PC-3 (cell line): ENCODE data around the gene CTNNA2. TPM values are rescaled to one million over a fixed set of nuclear protein-coding genes. Genes with fewer than 3 reads are reported as not detected.

Source experiments
- ATAC-seq: fragments of 200-7000 bp; cut with Tn5 transposase; 2 replicates; pipeline ENCODE4 v1.9.1; 2020; ENCODE audit warnings: mild to moderate bottlenecking, moderate library complexity
- BruUV-seq: library from RNA; stranded (reverse); fragments of 400-500 nt; replicated peaks from 2 replicates; lab custom pipeline; 2021; lab: Mats Ljungman, UMichigan
- CTCF ChIA-PET: fragments of 300-600 bp; sonication (Branson Sonifier 250); formaldehyde crosslinking; loops from one replicate; lab custom pipeline; 2022; ENCODE audit warnings: antibody characterized with exemption; lab: Charles Lee
- POLR2A ChIA-PET: fragments of 300-600 bp; sonication (Branson Sonifier 250); formaldehyde crosslinking; loops from one replicate; lab custom pipeline; 2022; ENCODE audit warnings: antibody characterized with exemption; ENCODE audit not compliant: unreplicated experiment; lab: Charles Lee
- DNase-seq: peaks from one replicate; pipeline ENCODE4 v3.0.0-alpha.2; 2015
- H2AFZ ChIP-seq: fragments of 300-600 bp; sonication (generic); 2 replicates; pipeline ENCODE4 v1.6.0; 2016; ENCODE audit warnings: antibody characterized with exemption, low read length
- H3F3A ChIP-seq: fragments of 300-600 bp; sonication (generic); one replicate; pipeline ENCODE4 v1.6.0; 2017; ENCODE audit warnings: antibody characterized with exemption, low read length, control low read depth, mild to moderate bottlenecking; ENCODE audit not compliant: unreplicated experiment
- H3K27ac ChIP-seq: fragments of 300-600 bp; sonication (generic); 2 replicates; pipeline ENCODE4 v1.5.1; 2016; ENCODE audit warnings: mild to moderate bottlenecking, low read length
- H3K27me3 ChIP-seq: fragments of 300-600 bp; sonication (generic); 2 replicates; pipeline ENCODE4 v1.6.1; 2016; ENCODE audit warnings: low read length, mixed read lengths
- H3K36me3 ChIP-seq: fragments of 300-600 bp; sonication (generic); 2 replicates; pipeline ENCODE4 v1.6.1; 2016; ENCODE audit warnings: low read depth, mixed run types, low read length, mixed read lengths
- H3K4me1 ChIP-seq: fragments of 300-600 bp; sonication (generic); 2 replicates; pipeline ENCODE4 v1.5.1; 2016; ENCODE audit warnings: low read length; ENCODE audit not compliant: insufficient read depth
- H3K4me2 ChIP-seq: fragments of 300-600 bp; sonication (generic); 2 replicates; pipeline ENCODE4 v1.6.0; 2016; ENCODE audit warnings: low read length
- H3K4me3 ChIP-seq: fragments of 300-600 bp; sonication (generic); 2 replicates; pipeline ENCODE4 v1.5.1; 2016; ENCODE audit warnings: mild to moderate bottlenecking, low read length, mixed read lengths
- H3K79me2 ChIP-seq: fragments of 300-600 bp; sonication (generic); 2 replicates; pipeline ENCODE4 v1.6.1; 2017; ENCODE audit warnings: low read length, mixed read lengths
- H3K9ac ChIP-seq: fragments of 300-600 bp; sonication (generic); 2 replicates; pipeline ENCODE4 v1.6.0; 2016; ENCODE audit warnings: mild to moderate bottlenecking, low read length
- H3K9me2 ChIP-seq: fragments of 300-600 bp; sonication (generic); replicated peaks from 2 replicates; pipeline ENCODE4 v1.6.1; 2016; ENCODE audit warnings: mixed run types, low read length, mixed read lengths
- H3K9me3 ChIP-seq: fragments of 300-600 bp; sonication (generic); 2 replicates; pipeline ENCODE4 v1.6.1; 2016; ENCODE audit warnings: low read length, mixed read lengths
- H4K20me1 ChIP-seq: fragments of 300-600 bp; sonication (generic); 2 replicates; pipeline ENCODE4 v1.6.1; 2016; ENCODE audit warnings: low read length, mixed read lengths
- CTCF ChIP-seq: fragments of 300-600 bp; sonication (generic); conservative IDR thresholded peaks from 2 replicates; pipeline ENCODE4 v1.5.1; 2017; ENCODE audit warnings: antibody characterized with exemption, low read depth, mild to moderate bottlenecking, low read length
- EZH2 ChIP-seq: fragments of 300-600 bp; sonication (generic); IDR thresholded peaks from one replicate; pipeline ENCODE4 v1.6.1; 2017; ENCODE audit warnings: antibody characterized with exemption, mild to moderate bottlenecking, low read length; ENCODE audit not compliant: unreplicated experiment
- EZH2phosphoT487 ChIP-seq: fragments of 300-600 bp; sonication (generic); IDR thresholded peaks from 2 replicates; pipeline ENCODE4 v1.6.1; 2018; ENCODE audit warnings: mild to moderate bottlenecking, antibody characterized with exemption, low read length, borderline replicate concordance
- intact Hi-C: fragments of 100-400 bp; cut with micrococcal nuclease; formaldehyde crosslinking; loops from 2 replicates; pipeline ENCODE4 v1.9.0; 2023
- total RNA-seq: library from RNA; depleted of rRNA; stranded (reverse); fragments of >200 nt; gene quantifications from 2 replicates; pipeline ENCODE4 v1.2.3, GENCODE V29; 2014

CTNNA2 gene
- total RNA-seq, 1 experiment from 2014 or later = not detected

DNA sequence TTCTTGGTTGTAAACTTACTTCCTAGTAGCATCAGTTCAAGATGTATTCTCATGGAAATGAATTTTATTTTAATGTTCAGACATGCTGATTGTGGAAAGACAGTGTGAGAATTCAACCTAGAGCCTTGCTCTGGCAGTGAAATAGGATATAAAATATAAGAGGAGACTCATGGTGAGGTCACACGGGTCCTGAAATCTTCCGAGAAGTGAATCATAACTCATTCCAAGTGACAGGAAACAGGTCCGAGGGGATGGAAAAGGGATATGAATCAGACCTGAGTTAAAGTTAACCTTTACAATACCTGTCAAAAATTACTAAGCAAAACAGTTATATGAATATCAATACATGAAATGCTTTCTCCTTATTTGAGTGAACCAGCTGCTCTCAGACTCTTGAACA is 976.9 kb downstream of the CTNNA2 start:
- intact Hi-C loops = no loop called here
- BruUV-seq = no TSS peak
- no peak overlapping the region for H2AFZ ChIP-seq

DNA sequence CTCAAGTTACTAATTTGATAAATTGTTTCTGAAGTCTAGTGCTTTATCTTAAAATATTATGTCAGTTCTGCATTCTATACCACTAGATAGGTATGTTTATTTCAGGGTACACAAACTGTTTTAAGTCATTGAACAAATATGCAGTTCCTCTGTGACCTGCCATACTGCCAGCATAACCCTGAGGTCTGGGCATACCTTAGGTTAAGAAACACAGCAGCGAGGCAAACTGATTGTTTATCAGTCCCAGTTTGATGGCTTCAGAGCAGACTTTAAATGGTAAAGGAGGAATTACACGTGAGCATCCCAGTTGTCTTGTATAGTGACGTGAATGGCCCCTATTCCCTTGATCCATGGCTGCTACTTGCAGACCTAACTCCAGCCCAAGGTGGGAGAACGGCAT is 978.1 kb downstream of the CTNNA2 start:
- no peak for ATAC-seq
- Histone ChIP-seq H3K9me2 (no peaks in the 10 kb centered on the region), H3K27me3 (no peaks in the 10 kb centered on the region), H3K4me1 (peaks cover 13% of the 10 kb centered on the region), H3K4me3 (no peak overlapping the region), H3K36me3 (no peaks in the 10 kb centered on the region), H4K20me1 (no peaks in the 10 kb centered on the region), H3F3A (no peaks in the 10 kb centered on the region), H3K9me3 (no peaks in the 10 kb centered on the region), H3K79me2 (no peaks in the 10 kb centered on the region), H3K9ac (no peak overlapping the region), H2AFZ (no peak overlapping the region), H3K27ac (no peak overlapping the region), H3K4me2 (no peak overlapping the region)
- POLR2A ChIA-PET = no interaction called here
- no TSS peak for BruUV-seq
- CTCF ChIA-PET = no interaction called here
- intact Hi-C loops = no loop called here
- DNase-seq = no peak
- TF ChIP-seq CTCF = no peak
- TF ChIP-seq EZH2phosphoT487 = no peak
- TF ChIP-seq EZH2 = no peak

More for the DNA sequence above, 976.9 kb downstream of the CTNNA2 start:
- POLR2A ChIA-PET = no interaction called here
- Histone ChIP-seq H3K79me2 (no peaks in the 10 kb centered on the region), H3K4me1 (peaks cover 13% of the 10 kb centered on the region), H4K20me1 (no peaks in the 10 kb centered on the region), H3K27me3 (no peaks in the 10 kb centered on the region), H3F3A (no peaks in the 10 kb centered on the region), H3K4me2 (peak overlapping the region; percentile 16), H3K4me3 (no peak overlapping the region), H3K9ac (no peak overlapping the region), H3K9me3 (no peaks in the 10 kb centered on the region), H3K36me3 (no peaks in the 10 kb centered on the region), H3K9me2 (no peaks in the 10 kb centered on the region), H3K27ac (peak overlapping the region; percentile 59)
- TF ChIP-seq EZH2 (no peak), CTCF (no peak), EZH2phosphoT487 (no peak)
- peak; percentile 55 for ATAC-seq
- CTCF ChIA-PET = no interaction called here
- peak; percentile 83 for DNase-seq

DNA sequence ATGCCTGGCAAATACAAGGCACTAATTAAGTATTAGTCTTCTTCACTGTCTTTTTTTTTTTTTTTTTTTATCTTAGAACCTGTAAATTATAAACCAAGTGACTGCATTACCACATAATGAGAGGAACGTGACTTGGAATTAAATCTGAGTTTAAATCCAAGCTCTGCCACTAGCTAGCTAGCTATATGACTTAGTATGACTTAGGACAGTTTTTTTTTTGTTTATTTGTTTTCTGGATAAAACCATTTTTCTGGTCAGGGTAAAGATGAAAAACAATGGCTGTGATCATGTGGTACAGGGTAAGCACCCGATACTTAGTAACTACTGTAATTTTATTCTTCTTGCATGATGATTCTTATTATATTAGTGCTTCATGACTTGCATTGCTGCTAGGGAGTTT is 983.5 kb downstream of the CTNNA2 start:
- H3K27me3 ChIP-seq = no peaks in the 10 kb centered on the region; the same call in 1 of the 2 replicates
- H4K20me1 ChIP-seq = no peaks in the 10 kb centered on the region
- peak; percentile 27; the same call in 1 of the 2 replicates for ATAC-seq
- no peak for DNase-seq
- H3K4me3 ChIP-seq = no peak overlapping the region
- no peaks in the 10 kb centered on the region for H3F3A ChIP-seq
- no peaks in the 10 kb centered on the region for H3K36me3 ChIP-seq
- peaks cover 14% of the 10 kb centered on the region for H3K4me1 ChIP-seq
- no peaks in the 10 kb centered on the region for H3K9me2 ChIP-seq
- H3K9ac ChIP-seq = no peak overlapping the region
- CTCF ChIA-PET = interaction anchor here (0.7 kb wide), 1 partner anchor 86 kb away, joined by 4 read pairs; no protein-coding TSS in a partner anchor
- H2AFZ ChIP-seq = no peak overlapping the region
- H3K4me2 ChIP-seq = 0 out of 2 replicates have a peak overlapping the region, but pooled peaks have one; percentile 9
- H3K27ac ChIP-seq = peak overlapping the region; percentile 34; the same call in 1 of the 2 replicates
- no peaks in the 10 kb centered on the region for H3K79me2 ChIP-seq
- TF ChIP-seq CTCF (no peak), EZH2phosphoT487 (no peak), EZH2 (no peak)
- POLR2A ChIA-PET = no interaction called here
- BruUV-seq = no TSS peak
- H3K9me3 ChIP-seq = no peaks in the 10 kb centered on the region
- intact Hi-C loops = loop anchor here (5.0 kb wide), 1 partner anchor 424 kb away; no protein-coding TSS in a partner anchor
